T1000 (cell line): ENCODE measurements around the gene BMPR1A.

ENCODE experiments used
- DNase-seq: peaks from one replicate; lab custom pipeline; 2025; ENCODE audit warnings: mixed read lengths; lab: John Stamatoyannopoulos, UW

BMPR1A gene

GRCh38 chr10:86765548-86765947, 9.1 kb downstream of the BMPR1A start:
- no peak for DNase-seq

GRCh38 chr10:86768412-86769062, 12.1 kb downstream of the BMPR1A start:
- no peak for DNase-seq

GRCh38 chr10:86769991-86770390, 13.6 kb downstream of the BMPR1A start:
- DNase-seq = no peak

- DNase-seq = no peak
These were observed 14.1 kb downstream of the BMPR1A start for GRCh38 chr10:86770412-86770960.

GRCh38 chr10:86773498-86773897, 17.1 kb downstream of the BMPR1A start:
- DNase-seq = no peak

- DNase-seq = no peak
These were observed 18.8 kb downstream of the BMPR1A start for GRCh38 chr10:86775056-86775869.

GRCh38 chr10:86775870-86776180, 19.4 kb downstream of the BMPR1A start:
- DNase-seq = no peak

GRCh38 chr10:86779220-86780017, 23.0 kb downstream of the BMPR1A start:
- DNase-seq = no peak

- no peak for DNase-seq
These were observed 26.4 kb downstream of the BMPR1A start for GRCh38 chr10:86782701-86783418.

GRCh38 chr10:86785037-86785436, 28.6 kb downstream of the BMPR1A start:
- DNase-seq = no peak

GRCh38 chr10:86785968-86786367, 29.5 kb downstream of the BMPR1A start:
- DNase-seq = no peak

- DNase-seq = no peak
These were observed 29.9 kb downstream of the BMPR1A start for GRCh38 chr10:86786368-86786767.

- DNase-seq = no peak
These were observed 34.0 kb downstream of the BMPR1A start for GRCh38 chr10:86790394-86790793.

- DNase-seq = no peak
These were observed 36.2 kb downstream of the BMPR1A start for GRCh38 chr10:86792461-86793167.

- DNase-seq = no peak
These were observed 37.3 kb downstream of the BMPR1A start for GRCh38 chr10:86793696-86794095.

GRCh38 chr10:86795353-86795752, 38.9 kb downstream of the BMPR1A start:
- no peak for DNase-seq

GRCh38 chr10:86798025-86798424, 41.6 kb downstream of the BMPR1A start:
- DNase-seq = no peak

- DNase-seq = no peak
These were observed 42.2 kb downstream of the BMPR1A start for GRCh38 chr10:86798611-86799010.

- DNase-seq = no peak
These were observed 42.9 kb downstream of the BMPR1A start for GRCh38 chr10:86799188-86799845.

- no peak for DNase-seq
These were observed 45.6 kb downstream of the BMPR1A start for GRCh38 chr10:86801995-86802394.
